ENCODE data around the gene TCL1A. TPM values are rescaled to one million over a fixed set of nuclear protein-coding genes. Genes with fewer than 3 reads are reported as not detected.

TCL1A gene
- total and polyA plus RNA-seq, 10 of the 15 experiments (the other 5 are each of a cell fraction or from before 2014, with no cell fraction given) = 5.9 to 283 (median 113) TPM

DNA sequence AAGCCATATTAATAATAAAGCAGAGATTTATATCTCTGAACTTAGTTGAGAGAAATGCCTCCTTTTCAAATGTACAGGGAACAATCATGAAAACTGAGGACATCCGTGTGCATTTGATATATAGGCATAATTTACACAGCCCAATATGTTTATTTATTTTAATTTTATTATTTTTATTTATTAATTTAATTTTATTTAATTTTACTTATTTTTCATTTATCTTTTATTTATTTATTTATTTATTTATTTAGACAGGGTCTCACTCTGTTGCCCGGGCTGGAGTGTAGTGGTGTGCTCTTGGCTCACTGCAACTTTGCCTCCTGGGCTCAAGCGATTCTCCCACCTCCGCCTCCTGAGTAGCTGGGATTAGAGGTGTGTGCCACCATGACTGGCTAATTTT is 8.4 kb downstream of the TCL1A start (continued):
- TF ChIP-seq ATF7 (IDR thresholded peaks at IDR 0.05; ENCODE audit: low read depth) (no peak), ZNF384 (IDR thresholded peaks at IDR 0.05; ENCODE audit: borderline replicate concordance, low read depth, low read length) (no peak)

DNA sequence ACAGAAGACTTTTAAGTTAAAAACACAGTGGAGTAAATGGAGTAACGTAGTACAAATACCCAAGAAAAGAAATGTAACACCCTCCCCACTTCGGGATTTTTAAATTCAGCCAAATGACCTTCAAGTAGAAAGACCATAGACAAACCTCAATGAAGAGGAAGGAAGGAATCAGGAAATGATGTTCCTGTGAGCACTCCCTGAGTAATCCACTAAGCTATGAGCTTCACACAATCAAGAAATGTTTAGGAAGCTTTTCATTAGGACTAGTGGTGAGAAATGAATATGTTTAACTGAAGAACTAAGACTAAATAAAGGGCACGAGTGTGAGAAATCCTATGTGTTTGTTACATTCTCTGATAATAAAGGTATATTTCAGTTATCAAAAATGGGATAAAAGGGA is 10.1 kb downstream of the TCL1A start:
- H3K27me3 ChIP-seq (replicated peaks in 1 of 2; ENCODE audit: control insufficient read depth in 2 of 2, insufficient read depth in 2 of 2, low read length in 1 of 2) = no peaks in the 10 kb centered on the region
- no peaks in the 10 kb centered on the region for H3K36me3 ChIP-seq (ENCODE audit: control insufficient read depth in 2 of 2, insufficient read depth in 2 of 2, low read length in 1 of 2)
- no peaks in the 10 kb centered on the region for H3K79me2 ChIP-seq (ENCODE audit: control insufficient read depth, insufficient read depth, low read length)
- TF ChIP-seq ZNF24 (IDR thresholded peaks at IDR 0.05) = no peak
- TF ChIP-seq FOS (IDR thresholded peaks at IDR 0.05; ENCODE audit: borderline replicate concordance, extremely low read depth, insufficient read length) = no peak
- TF ChIP-seq, protein P1, sequence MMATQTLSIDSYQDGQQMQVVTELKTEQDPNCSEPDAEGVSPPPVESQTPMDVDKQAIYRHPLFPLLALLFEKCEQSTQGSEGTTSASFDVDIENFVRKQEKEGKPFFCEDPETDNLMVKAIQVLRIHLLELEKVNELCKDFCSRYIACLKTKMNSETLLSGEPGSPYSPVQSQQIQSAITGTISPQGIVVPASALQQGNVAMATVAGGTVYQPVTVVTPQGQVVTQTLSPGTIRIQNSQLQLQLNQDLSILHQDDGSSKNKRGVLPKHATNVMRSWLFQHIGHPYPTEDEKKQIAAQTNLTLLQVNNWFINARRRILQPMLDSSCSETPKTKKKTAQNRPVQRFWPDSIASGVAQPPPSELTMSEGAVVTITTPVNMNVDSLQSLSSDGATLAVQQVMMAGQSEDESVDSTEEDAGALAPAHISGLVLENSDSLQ (IDR thresholded peaks at IDR 0.05) = no peak
- no peak for TF ChIP-seq TBL1XR1 (IDR thresholded peaks at IDR 0.05; ENCODE audit: low read depth, low read length)
- no peak for TF ChIP-seq MYC (IDR thresholded peaks at IDR 0.05; ENCODE audit: insufficient read depth, insufficient read length, insufficient replicate concordance, low read length, severe bottlenecking)
- TF ChIP-seq NFYB (IDR thresholded peaks at IDR 0.05; ENCODE audit: insufficient read depth, low read depth, low read length) = no peak
- TF ChIP-seq KDM1A (IDR thresholded peaks at IDR 0.05; ENCODE audit: borderline replicate concordance) = no peak
- TF ChIP-seq TAF1 (IDR thresholded peaks at IDR 0.05; ENCODE audit: borderline replicate concordance, low read depth, low read length) = no peak
- no peak for TF ChIP-seq SMC3 (IDR thresholded peaks at IDR 0.05; ENCODE audit: borderline replicate concordance, low read length)
- TF ChIP-seq, protein P2, sequence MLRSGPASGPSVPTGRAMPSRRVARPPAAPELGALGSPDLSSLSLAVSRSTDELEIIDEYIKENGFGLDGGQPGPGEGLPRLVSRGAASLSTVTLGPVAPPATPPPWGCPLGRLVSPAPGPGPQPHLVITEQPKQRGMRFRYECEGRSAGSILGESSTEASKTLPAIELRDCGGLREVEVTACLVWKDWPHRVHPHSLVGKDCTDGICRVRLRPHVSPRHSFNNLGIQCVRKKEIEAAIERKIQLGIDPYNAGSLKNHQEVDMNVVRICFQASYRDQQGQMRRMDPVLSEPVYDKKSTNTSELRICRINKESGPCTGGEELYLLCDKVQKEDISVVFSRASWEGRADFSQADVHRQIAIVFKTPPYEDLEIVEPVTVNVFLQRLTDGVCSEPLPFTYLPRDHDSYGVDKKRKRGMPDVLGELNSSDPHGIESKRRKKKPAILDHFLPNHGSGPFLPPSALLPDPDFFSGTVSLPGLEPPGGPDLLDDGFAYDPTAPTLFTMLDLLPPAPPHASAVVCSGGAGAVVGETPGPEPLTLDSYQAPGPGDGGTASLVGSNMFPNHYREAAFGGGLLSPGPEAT (IDR thresholded peaks at IDR 0.05; ENCODE audit: low read depth) = no peak
- no peak for TF ChIP-seq CHD1 (IDR thresholded peaks at IDR 0.05; ENCODE audit: low read depth, low read length)
- TF ChIP-seq NFXL1 (IDR thresholded peaks at IDR 0.05; ENCODE audit: borderline replicate concordance) = no peak
- no peak for TF ChIP-seq CREM (IDR thresholded peaks at IDR 0.05; ENCODE audit: low read depth)
- no peak for TF ChIP-seq GABPA (IDR thresholded peaks at IDR 0.05; ENCODE audit: low read depth)
- TF ChIP-seq POLR2AphosphoS2 (IDR thresholded peaks at IDR 0.05; ENCODE audit: low read depth, low read length) = no peak
- TF ChIP-seq MEF2A (IDR thresholded peaks at IDR 0.05; ENCODE audit: insufficient read depth, low read depth, low read length) = no peak
- ChIA-PET CTCF (interaction anchor here (0.6 to 1.4 kb wide), 2 partner anchors 98 to 144 kb away, joined by 3 read pairs; no protein-coding TSS in a partner anchor), SMC1A (ENCODE audit: uncharacterized antibody, unreplicated experiment) (no interaction called here), POLR2A (no interaction called here), RAD21 (ENCODE audit: unreplicated experiment) (no interaction called here)
- DNase-seq (ENCODE audit: low read depth, low spot score) = no peak
- no peak overlapping the region for H3K27ac ChIP-seq (ENCODE audit: control insufficient read depth, insufficient read depth)
- no peaks in the 10 kb centered on the region for H4K20me1 ChIP-seq (ENCODE audit: control insufficient read depth, insufficient read depth)
- no peak overlapping the region for H3K4me2 ChIP-seq (ENCODE audit: control insufficient read depth, insufficient read depth)
- FAIRE-seq = no peak
- no peak overlapping the region for H3K9ac ChIP-seq (ENCODE audit: control insufficient read depth, insufficient read depth, low read length)
- H2AFZ ChIP-seq (ENCODE audit: control insufficient read depth, low read depth, low read length) = no peak overlapping the region
- intact Hi-C loops (cut with micrococcal nuclease; ENCODE audit: unreplicated experiment) (no loop called here), in situ Hi-C loops (cut with MboI) (no loop called here)
- ATAC-seq = no peak
- no TSS peak for BruUV-seq (replicated peaks)
- WGBS (ENCODE audit: insufficient coverage, insufficient replicate concordance, low lambda C conversion rate, missing lambda C conversion rate) = 45% methylated on average over 3 of the region's 3 CpGs
- no peak overlapping the region for H3K4me3 ChIP-seq
- peaks cover 20% of the 10 kb centered on the region for H3K4me1 ChIP-seq (ENCODE audit: control insufficient read depth, insufficient read depth, low read length)
- no peaks in the 10 kb centered on the region for H3K9me3 ChIP-seq (replicated peaks; ENCODE audit: control insufficient read depth, insufficient read depth, low read length)

All from GM12878 (cell line).